RWPE2 (cell line): ENCODE results near the gene ZFR.

ENCODE experiments used
- ATAC-seq: fragments of 200-7000 bp; cut with Tn5 transposase; 3 replicates; pipeline ENCODE4 v1.9.1; 2021; ENCODE audit warnings: low read depth
- DNase-seq: peaks from one replicate; pipeline ENCODE4 v3.0.0-alpha.2; 2020; ENCODE audit warnings: low spot score
- H3K27ac ChIP-seq: fragments of 450-650 bp; 2 replicates; pipeline ENCODE4 v1.5.1; 2017; ENCODE audit warnings: mild to moderate bottlenecking; ENCODE audit not compliant: poor library complexity, severe bottlenecking
- H3K27me3 ChIP-seq: fragments of 250-450 bp; sonication (Bioruptor Pico); 2 replicates; pipeline ENCODE4 v1.5.1; 2021; ENCODE audit warnings: mild to moderate bottlenecking, moderate library complexity; ENCODE audit not compliant: insufficient read depth, poor library complexity, severe bottlenecking
- H3K36me3 ChIP-seq: fragments of 250-450 bp; sonication (Bioruptor Pico); 2 replicates; pipeline ENCODE4 v1.5.1; 2020; ENCODE audit warnings: low read depth, mild to moderate bottlenecking, moderate library complexity
- H3K4me1 ChIP-seq: fragments of 250-450 bp; sonication (Bioruptor Pico); 2 replicates; pipeline ENCODE4 v1.5.1; 2021; ENCODE audit warnings: mild to moderate bottlenecking, moderate library complexity; ENCODE audit not compliant: insufficient read depth, poor library complexity, severe bottlenecking
- H3K4me3 ChIP-seq: fragments of 250-450 bp; sonication (Bioruptor Pico); 2 replicates; pipeline ENCODE4 v1.5.1; 2021; ENCODE audit warnings: mild to moderate bottlenecking, moderate library complexity; ENCODE audit not compliant: severe bottlenecking
- H3K9me3 ChIP-seq: fragments of 250-450 bp; sonication (Bioruptor Pico); 2 replicates; pipeline ENCODE4 v1.5.1; 2021; ENCODE audit warnings: mild to moderate bottlenecking, moderate library complexity; ENCODE audit not compliant: severe bottlenecking
- TF ChIP-seq, protein P1 (sequence below): fragments of 450-650 bp; IDR thresholded peaks from one replicate; pipeline ENCODE4 v1.5.1; 2017; ENCODE audit warnings: mild to moderate bottlenecking, moderate library complexity; ENCODE audit not compliant: poor library complexity, severe bottlenecking

Gene ZFR

DNA sequence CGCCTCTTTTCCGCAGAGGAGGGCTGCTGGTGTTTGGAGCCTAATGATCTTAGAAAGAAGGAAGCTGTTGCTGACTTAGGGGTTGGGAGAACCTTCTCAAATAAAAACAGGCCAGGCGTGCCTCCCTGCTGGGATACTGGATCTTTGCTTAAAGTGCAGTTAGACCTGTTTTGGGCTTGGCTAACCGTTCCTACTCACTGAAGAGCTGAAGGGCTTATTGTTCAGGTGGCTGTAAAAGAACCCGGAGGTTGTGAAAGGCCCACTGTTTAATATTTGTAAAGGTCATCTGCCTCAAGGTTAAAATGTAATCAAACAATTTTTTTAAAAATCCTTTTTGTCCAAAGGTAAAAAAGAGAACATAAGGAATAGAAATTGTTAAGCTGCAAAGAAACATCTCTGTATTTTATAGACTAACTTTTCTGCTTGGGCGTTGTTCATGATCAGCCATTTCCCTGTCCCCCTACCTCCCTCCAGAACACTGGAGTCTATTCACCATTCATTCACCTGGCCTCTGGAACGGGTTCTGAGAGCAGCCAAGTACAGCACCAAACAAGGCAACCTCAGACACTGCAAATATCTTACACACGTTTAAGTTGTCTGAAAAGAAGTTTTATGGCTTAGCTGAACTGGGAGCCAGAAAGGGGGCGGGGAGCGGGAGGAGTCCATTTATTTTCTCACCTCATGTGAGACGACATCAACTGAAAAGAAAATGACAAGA is 113.2 kb downstream of the ZFR start:
- H3K4me3 ChIP-seq: no peak overlapping the region
- no peaks in the 10 kb centered on the region for H3K27me3 ChIP-seq
- TF ChIP-seq, protein P1, sequence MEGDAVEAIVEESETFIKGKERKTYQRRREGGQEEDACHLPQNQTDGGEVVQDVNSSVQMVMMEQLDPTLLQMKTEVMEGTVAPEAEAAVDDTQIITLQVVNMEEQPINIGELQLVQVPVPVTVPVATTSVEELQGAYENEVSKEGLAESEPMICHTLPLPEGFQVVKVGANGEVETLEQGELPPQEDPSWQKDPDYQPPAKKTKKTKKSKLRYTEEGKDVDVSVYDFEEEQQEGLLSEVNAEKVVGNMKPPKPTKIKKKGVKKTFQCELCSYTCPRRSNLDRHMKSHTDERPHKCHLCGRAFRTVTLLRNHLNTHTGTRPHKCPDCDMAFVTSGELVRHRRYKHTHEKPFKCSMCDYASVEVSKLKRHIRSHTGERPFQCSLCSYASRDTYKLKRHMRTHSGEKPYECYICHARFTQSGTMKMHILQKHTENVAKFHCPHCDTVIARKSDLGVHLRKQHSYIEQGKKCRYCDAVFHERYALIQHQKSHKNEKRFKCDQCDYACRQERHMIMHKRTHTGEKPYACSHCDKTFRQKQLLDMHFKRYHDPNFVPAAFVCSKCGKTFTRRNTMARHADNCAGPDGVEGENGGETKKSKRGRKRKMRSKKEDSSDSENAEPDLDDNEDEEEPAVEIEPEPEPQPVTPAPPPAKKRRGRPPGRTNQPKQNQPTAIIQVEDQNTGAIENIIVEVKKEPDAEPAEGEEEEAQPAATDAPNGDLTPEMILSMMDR: no peak
- peaks cover 6% of the 10 kb centered on the region for H3K4me1 ChIP-seq
- DNase-seq: no peak
- no peak for ATAC-seq
- no peak overlapping the region for H3K27ac ChIP-seq
- no peaks in the 10 kb centered on the region for H3K36me3 ChIP-seq
- no peaks in the 10 kb centered on the region for H3K9me3 ChIP-seq

DNA sequence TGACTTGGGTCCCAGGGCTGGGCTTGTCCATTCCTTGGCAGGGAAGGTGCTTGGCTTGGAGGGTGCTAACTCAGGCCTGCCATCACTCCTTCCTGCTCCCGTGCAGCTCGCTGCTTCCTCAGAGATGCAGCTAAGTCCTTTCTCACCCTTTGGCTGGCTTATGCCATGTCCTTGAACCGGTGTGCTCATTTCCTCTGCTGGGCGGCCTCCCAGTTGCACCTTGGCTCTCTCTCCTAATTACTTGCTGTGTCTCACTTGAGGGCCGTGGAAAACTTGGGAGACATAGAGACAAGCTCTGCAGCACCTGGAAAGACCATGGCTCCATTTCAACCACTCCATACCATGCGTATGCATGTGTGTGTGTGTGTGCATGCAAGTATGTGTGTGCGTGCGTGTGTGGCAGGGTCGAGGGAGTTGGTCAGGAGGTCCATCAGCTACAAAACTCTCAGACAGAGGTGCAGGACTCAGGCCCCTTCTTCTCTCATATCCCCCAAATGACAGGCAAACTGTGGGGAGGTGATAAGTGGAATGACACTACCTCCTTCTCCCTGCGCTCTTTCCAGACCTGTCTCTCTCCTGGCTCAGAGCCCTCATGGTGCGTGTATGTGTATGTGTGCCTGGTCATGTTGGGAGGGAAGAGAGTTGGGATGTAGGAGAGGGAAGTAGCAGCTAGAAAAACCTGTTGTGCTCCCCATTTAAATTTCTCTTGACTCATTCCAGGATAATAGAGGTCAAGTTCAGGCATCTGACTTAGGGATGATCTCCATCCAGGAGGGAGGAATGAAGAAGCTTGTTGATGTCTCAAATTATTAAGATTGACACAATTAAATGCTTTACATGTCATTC is 114.2 kb downstream of the ZFR start:
- Histone ChIP-seq H3K27ac (no peak overlapping the region), H3K36me3 (no peaks in the 10 kb centered on the region), H3K9me3 (no peaks in the 10 kb centered on the region), H3K4me3 (no peak overlapping the region), H3K27me3 (no peaks in the 10 kb centered on the region), H3K4me1 (peaks cover 6% of the 10 kb centered on the region)
- DNase-seq (no peak), ATAC-seq (no peak)
- TF ChIP-seq, protein P1: no peak

DNA sequence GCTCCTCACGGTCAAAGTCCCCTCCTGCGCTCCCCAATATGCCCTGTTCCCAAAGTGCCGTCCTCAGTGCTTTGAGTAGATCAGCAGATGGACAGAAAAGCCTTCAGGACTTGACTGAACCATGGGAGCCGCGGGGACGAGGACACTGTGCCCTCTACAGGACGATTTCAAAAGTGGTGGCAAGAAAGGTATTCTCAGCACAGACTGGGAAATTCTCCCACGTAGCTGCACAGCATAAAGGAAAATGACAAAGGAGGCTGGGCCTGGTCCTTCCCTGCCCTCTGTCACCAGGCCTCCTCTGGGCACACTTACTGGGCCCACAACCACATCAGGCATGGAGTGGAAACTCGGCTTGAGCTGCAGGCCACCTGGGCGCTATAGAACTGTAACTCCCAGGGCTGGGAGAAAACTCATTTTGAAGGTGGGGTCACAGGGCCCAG is 115.1 kb downstream of the ZFR start:
- TF ChIP-seq, protein P1: peak; percentile 90
- Histone ChIP-seq H3K4me3 (no peak overlapping the region), H3K36me3 (no peaks in the 10 kb centered on the region), H3K4me1 (peaks cover 6% of the 10 kb centered on the region), H3K27me3 (no peaks in the 10 kb centered on the region), H3K27ac (no peak overlapping the region), H3K9me3 (no peaks in the 10 kb centered on the region)
- DNase-seq (no peak), ATAC-seq (peak; percentile 77)

DNA sequence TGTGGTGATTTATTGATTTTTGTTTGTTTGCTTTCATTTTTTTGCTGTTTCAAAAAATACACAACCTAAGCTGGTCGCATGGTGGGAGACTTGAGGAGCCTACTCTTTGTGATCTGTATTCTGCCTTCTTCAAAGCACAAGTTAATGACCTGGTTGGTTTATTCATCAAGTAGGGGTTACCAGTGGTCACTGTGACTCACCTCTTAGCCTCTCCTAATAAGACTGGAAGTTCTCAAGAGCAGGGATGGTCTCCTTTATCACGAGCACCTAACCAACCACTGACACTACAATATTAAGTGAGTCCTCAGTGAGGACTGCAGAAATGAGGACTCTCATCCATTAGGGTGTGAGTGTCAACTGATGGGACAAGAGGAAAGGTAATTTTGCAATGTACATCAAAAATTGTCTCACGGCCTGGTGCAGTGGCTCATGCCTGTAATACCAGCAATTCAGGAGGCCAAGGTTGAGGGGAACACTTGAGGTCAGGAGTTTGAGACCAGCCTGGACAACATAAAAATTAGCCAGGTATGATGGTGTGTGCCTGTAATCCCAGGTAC is 118.2 kb downstream of the ZFR start:
- Histone ChIP-seq H3K27ac (no peak overlapping the region), H3K4me3 (no peak overlapping the region), H3K4me1 (no peaks in the 10 kb centered on the region), H3K36me3 (no peaks in the 10 kb centered on the region), H3K27me3 (no peaks in the 10 kb centered on the region), H3K9me3 (peaks cover 3% of the 10 kb centered on the region)
- DNase-seq (no peak), ATAC-seq (peak; percentile 57)
- TF ChIP-seq, protein P1: no peak
